Mesodermal cell (in vitro differentiated cells): Measurements from ENCODE around the gene DOCK9.

Source experiments
- H3K27ac ChIP-seq: 2 replicates; pipeline ENCODE4 v1.7.0; 2013; ENCODE audit warnings: mild to moderate bottlenecking, low read depth, low read length, moderate library complexity; ENCODE audit not compliant: severe bottlenecking
- H3K36me3 ChIP-seq: 2 replicates; pipeline ENCODE4 v1.7.1; 2013; ENCODE audit warnings: mild to moderate bottlenecking, low read length, moderate library complexity; ENCODE audit not compliant: control insufficient read depth, insufficient read depth
- H3K4me1 ChIP-seq: one replicate; pipeline ENCODE4 v1.7.1; 2013; ENCODE audit warnings: mild to moderate bottlenecking, low read length; ENCODE audit not compliant: insufficient read depth, control insufficient read depth, poor library complexity, severe bottlenecking
- H3K4me3 ChIP-seq: 2 replicates; pipeline ENCODE4 v1.7.0; 2013; ENCODE audit warnings: low read length, control low read depth, mild to moderate bottlenecking; ENCODE audit not compliant: insufficient read depth, poor library complexity, severe bottlenecking; ENCODE audit errors: extremely low read depth
- H3K9me3 ChIP-seq: 2 replicates; pipeline ENCODE4 v1.7.1; 2013; ENCODE audit warnings: mild to moderate bottlenecking, low read length, moderate library complexity; ENCODE audit not compliant: control insufficient read depth
- WGBS, 2 experiments: methylation state at CpG; one replicate each; pipeline ENCODE4 v1.1.5; 2013; ENCODE audit warnings: missing lambda C conversion rate in 2 of 2; ENCODE audit not compliant: insufficient coverage in 2 of 2; 5-methylcytosine and 5-hydroxymethylcytosine counted together

DOCK9 gene

DNA sequence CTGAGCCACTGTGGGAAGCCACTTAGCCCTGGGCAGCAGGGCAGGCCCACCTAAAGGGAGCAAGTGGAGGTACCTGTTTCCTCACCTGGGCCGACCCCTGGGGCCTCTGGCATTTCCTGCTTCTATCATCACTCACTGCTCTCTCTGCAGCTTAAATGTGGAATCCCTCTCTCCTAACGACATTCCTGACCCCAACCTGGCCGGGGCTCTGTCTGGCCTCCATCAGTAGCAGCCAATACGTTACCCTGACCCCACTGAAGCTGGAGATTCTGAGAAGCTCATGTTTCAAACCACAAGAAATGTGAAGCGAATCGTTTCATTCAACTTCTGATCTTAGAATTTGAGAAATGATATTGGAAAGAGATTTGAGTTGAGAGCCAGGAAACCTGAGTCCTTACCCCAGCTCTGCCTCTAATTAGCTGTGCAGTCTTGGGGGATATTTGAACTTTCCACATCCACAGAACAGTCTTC is 39.9 kb downstream of the DOCK9 start:
- Histone ChIP-seq H3K27ac (peak overlapping the region; percentile 59), H3K9me3 (peaks cover 10% of the 10 kb centered on the region), H3K4me1 (peaks cover 22% of the 10 kb centered on the region), H3K4me3 (no peak overlapping the region), H3K36me3 (peaks cover 17% of the 10 kb centered on the region)
- 29 to 45% methylated on average over 3 to 5 of the region's 6 CpGs for whole genome bisulfite sequencing, 2 experiments

DNA sequence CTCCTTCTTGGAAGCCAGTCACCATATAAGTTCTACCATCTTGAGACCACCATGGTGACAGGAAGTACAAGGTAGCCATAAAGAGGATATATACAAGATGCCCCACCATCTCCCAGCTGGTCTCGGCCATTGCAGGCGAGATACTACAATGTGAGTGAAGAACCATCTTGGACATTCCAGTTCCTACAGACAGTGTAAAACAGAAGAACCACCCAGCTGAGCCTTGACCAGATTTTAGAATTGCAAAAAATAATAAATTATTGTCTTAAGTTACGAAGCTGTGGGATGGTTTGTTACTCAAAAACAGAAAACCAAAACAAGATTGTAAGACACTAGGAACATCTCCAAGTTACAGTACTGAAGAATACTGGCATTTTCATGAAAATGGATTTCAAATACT is 43.6 kb downstream of the DOCK9 start:
- no peak overlapping the region for H3K4me3 ChIP-seq
- peaks cover 15% of the 10 kb centered on the region for H3K36me3 ChIP-seq
- WGBS, 2 experiments: no CpG with 5 or more reads among the region's 3 CpGs
- no peak overlapping the region for H3K27ac ChIP-seq
- H3K9me3 ChIP-seq: peaks cover 10% of the 10 kb centered on the region
- H3K4me1 ChIP-seq: peaks cover 13% of the 10 kb centered on the region

DNA sequence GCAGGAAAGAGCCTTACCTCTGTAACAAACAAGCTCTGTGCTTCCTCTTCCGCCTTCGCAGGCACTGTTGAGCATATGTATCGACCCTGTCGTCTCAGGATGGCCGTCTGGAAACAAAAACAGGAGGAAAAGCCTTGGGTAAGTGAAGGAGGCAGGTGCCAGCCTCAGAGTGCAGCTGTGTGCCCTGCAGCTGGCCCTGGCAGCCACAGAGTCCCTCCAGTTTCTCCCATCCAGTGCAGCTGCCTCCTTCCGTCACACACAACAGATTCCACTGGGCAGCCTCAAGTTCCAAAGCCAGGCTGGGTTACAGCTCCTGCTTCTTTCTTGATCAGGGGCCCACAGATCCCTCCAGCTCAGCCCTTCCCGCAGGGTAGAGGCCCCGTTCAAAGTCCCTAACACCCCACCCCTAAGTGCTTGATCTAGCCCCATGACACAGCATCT is 47.7 kb downstream of the DOCK9 start:
- Histone ChIP-seq H3K4me1 (peaks cover 28% of the 10 kb centered on the region), H3K27ac (no peak overlapping the region), H3K4me3 (no peak overlapping the region), H3K9me3 (peaks cover 10% of the 10 kb centered on the region), H3K36me3 (peaks cover 25% of the 10 kb centered on the region)
- 68 to 82% methylated on average over 7 to 8 of the region's 8 CpGs for WGBS, 2 experiments

DNA sequence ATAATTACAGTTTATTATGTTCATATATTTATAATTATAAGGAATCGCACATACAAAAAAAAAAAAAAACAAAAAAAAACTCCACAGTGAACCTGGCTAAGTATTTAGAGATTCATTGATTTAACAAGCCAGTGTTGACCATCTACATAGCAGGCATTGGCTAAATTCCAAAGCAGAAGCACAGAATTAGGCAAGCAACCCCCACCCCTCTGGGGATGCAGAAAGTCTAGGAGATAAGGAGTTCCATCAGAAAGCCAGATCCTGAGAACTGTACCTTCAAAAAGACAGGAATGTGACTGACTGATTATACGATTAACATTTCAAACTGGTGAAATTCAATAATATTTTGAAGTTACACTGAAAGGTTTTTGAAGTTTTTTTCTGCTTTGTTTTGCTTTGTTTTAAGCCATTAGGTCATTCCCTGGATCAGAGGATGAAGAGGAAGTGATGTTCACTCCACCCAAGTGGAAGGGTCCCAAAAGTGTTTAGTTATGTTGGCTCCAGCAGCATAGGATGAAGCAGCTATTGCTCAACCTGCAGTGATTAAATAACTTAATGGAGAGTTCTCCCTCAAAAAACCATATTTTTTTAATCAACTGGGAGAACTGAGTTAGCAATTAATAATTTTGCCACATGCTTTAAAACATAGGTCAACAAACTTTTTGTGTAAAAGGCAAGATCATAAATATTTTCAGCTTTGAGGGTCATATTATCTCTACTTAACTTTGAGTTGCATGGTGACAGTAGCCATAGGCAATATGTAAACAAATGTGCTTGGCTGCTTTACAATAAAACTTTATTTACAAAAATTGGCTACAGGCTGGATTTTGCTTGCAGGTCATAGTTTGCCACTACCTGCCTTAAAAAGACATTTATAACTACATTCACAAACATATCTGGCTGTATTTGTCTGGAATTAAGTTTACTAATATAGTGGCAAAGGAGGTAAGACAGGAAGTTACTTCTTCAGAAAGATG is 49.6 kb downstream of the DOCK9 start:
- H3K27ac ChIP-seq: peak overlapping the region; percentile 76
- no CpG with 5 or more reads among the region's 2 CpGs for WGBS, 2 experiments
- peaks cover 22% of the 10 kb centered on the region for H3K36me3 ChIP-seq
- no peaks in the 10 kb centered on the region for H3K9me3 ChIP-seq
- no peak overlapping the region for H3K4me3 ChIP-seq
- peaks cover 28% of the 10 kb centered on the region for H3K4me1 ChIP-seq

DNA sequence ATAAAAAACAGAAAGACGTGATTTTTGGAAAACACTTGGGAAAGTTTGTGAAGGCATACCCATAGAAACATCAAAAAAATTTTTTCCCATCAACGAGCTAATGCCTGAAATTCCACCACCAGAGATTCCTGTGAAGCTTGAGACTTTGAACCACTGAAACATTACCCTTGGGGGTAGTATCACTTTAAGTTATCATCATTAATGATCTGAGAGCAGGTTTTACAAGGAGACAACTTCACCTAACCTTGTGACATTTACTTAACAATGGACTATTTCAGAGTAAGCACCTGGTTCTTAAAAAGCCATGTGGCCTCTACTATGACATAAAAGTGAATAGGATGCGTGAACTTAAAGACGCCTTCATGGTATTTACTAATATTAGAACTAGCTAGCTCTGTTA is 51.9 kb downstream of the DOCK9 start:
- H3K4me3 ChIP-seq: no peak overlapping the region
- no peak overlapping the region for H3K27ac ChIP-seq
- no peaks in the 10 kb centered on the region for H3K9me3 ChIP-seq
- WGBS, 2 experiments: no CpG with 5 or more reads among the region's 4 CpGs
- peaks cover 39% of the 10 kb centered on the region for H3K36me3 ChIP-seq
- peaks cover 28% of the 10 kb centered on the region for H3K4me1 ChIP-seq

DNA sequence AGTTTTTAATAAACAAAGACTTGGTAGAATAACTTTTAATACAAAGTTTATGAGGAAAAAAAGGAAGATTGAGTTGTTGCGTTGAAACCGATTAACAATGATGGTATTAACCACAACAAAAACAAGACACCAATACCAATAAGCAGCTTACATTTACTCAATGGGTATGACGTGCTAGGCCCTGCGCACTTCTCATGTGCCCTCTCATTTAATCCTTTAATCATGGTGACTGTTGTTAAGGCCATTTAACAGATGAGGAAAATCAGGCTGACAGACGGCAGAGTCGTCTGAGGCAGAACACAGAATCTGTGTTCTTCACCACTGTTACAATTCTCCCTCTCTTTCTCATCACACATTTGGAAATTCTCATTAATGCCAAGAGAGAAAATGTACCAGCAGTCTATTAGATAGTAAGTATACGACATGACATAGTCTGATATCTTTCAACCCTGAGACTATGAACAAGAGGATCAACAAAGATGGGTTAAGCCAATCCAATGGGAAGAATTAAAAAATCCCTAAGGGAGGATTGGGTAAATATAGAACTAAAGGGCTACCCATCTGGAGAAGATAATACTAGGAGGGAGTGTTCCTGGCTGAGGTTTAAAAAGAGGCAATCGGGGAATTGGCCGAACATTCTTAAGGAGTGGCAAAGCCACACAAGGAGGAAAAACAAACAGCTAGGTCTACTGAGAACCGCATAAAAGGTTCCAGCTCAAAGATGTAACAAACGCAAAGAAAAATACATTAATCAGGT is 54.0 kb downstream of the DOCK9 start:
- H3K4me1 ChIP-seq: peaks cover 28% of the 10 kb centered on the region
- H3K36me3 ChIP-seq: peaks cover 59% of the 10 kb centered on the region
- 68 to 74% methylated on average over 4 to 5 of the region's 11 CpGs for WGBS, 2 experiments
- H3K4me3 ChIP-seq: no peak overlapping the region
- no peaks in the 10 kb centered on the region for H3K9me3 ChIP-seq
- H3K27ac ChIP-seq: no peak overlapping the region

DNA sequence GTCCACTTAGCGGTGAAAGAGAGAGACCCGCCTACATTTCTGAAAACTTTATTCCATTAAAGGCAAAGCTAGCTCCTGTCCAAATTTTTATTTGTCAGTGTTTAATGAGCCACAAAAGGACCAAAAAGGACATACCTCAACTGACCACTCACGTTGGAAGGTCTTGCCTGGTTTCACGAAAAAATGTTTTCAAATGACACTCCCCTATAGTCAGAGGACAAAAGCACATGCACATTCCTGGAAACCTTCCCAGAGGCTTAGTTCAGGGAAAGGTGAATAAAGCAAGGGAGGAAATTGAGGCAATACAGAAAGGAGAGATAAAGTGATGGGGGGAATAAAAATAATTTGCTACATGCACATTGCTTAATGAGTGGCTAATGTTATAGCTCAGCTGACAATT is 55.6 kb downstream of the DOCK9 start:
- Histone ChIP-seq H3K27ac (no peak overlapping the region), H3K4me1 (peaks cover 20% of the 10 kb centered on the region), H3K4me3 (no peak overlapping the region), H3K9me3 (no peaks in the 10 kb centered on the region), H3K36me3 (peaks cover 71% of the 10 kb centered on the region)
- 84 to 100% methylated on average over 1 to 4 of the region's 4 CpGs for WGBS, 2 experiments

DNA sequence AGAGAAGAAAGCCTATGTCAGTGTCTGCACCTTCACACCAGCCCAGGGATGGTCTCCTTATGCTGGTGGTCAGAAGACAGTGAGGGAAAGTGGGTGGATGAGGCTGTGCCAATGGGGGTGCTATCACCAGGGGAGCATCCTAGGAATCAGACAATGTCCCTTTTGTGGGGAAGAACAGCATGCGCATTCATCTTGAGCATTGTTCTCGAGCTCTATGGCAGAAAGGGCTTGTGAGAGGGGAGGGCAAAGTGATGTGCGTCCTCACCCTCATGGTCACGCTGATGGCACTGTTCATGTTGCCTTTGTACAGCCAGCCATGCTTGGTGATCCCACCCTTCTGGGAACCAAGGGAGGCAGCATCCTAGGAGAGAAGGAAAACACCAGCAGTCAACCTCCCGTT is 56.1 kb downstream of the DOCK9 start:
- Histone ChIP-seq H3K9me3 (no peaks in the 10 kb centered on the region), H3K36me3 (peaks cover 69% of the 10 kb centered on the region), H3K4me3 (no peak overlapping the region), H3K27ac (no peak overlapping the region), H3K4me1 (peaks cover 16% of the 10 kb centered on the region)
- 79 to 98% methylated on average over 3 to 4 of the region's 5 CpGs for WGBS, 2 experiments

DNA sequence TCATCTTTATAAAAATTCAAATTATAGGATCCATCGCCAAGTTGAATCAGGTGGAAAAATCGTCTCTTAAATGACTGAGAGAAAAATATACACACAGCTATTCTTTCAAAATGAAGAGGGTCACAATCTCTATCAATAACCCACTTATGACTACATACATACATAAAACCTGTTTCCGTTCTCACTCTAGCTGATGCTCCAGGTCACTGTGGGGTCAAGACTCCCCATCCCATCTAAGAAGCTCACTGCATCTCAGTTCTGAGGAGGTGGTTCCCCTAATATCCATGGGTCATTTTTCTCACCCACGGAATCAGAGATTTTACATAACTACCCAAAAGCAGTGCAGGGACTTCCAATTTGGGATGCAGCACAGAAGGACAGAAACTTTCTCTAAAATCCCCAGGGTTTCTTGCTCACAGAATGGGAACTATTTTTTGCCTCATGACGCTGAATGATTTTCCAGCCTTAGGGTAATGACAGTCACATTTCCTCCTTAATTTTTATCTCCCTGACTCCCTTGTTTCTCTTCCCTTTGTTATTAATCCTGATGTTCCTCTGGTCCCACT is 56.8 kb downstream of the DOCK9 start:
- Histone ChIP-seq H3K4me3 (no peak overlapping the region), H3K36me3 (peaks cover 71% of the 10 kb centered on the region), H3K4me1 (peaks cover 9% of the 10 kb centered on the region), H3K9me3 (no peaks in the 10 kb centered on the region), H3K27ac (no peak overlapping the region)
- 97 to 100% methylated on average over 2 to 4 of the region's 5 CpGs for WGBS, 2 experiments

DNA sequence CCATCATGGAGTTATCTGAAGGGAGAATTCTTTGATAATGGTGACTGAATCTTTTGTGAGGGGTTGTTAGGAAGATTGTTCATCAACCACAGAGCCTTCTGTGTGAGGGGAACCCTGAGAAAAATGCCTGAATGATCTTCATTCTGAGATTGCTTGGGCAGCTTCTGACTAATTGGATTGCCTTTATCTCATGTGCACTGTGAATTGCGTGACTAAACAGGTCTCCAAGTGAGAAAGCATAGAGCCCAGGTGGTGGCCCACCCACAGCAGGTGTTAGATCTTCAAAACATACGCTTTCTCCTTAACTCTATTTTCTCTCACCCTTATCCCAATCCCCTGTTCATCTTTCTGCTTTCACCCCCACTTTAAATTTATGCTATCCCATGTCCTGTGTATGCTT is 58.3 kb downstream of the DOCK9 start:
- H3K9me3 ChIP-seq: no peaks in the 10 kb centered on the region
- H3K4me3 ChIP-seq: no peak overlapping the region
- WGBS, 2 experiments: 80 to 100% methylated on average over 1 of the region's 2 CpGs
- peaks cover 76% of the 10 kb centered on the region for H3K36me3 ChIP-seq
- H3K4me1 ChIP-seq: peaks cover 3% of the 10 kb centered on the region
- H3K27ac ChIP-seq: no peak overlapping the region
